Measurements from ENCODE around the gene ANP32B.

The ANP32B gene

DNA sequence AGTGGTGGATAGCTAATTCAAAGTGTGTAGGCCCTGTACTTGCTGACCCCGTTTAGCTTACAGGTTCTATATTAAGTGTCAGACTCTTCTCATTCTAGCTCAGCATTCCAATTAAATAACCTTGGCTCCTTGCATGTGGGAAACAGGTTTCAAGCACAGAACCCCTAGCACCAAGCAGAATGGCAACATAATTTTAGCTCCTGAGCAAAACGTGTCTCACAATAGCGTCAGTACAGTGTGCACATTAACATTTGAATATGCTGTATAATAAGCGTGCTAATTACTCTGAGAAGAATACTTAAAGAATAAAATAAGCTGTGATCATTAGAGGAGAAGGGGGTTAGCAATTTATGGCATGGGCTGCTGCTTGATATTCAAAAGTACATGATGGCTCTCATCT, 21.0 kb upstream of the ANP32B start:
- POLR2A ChIA-PET: no interaction called here
- no peak for DNase-seq (ENCODE audit: extremely low spot score)
- TF ChIP-seq, protein P1, sequence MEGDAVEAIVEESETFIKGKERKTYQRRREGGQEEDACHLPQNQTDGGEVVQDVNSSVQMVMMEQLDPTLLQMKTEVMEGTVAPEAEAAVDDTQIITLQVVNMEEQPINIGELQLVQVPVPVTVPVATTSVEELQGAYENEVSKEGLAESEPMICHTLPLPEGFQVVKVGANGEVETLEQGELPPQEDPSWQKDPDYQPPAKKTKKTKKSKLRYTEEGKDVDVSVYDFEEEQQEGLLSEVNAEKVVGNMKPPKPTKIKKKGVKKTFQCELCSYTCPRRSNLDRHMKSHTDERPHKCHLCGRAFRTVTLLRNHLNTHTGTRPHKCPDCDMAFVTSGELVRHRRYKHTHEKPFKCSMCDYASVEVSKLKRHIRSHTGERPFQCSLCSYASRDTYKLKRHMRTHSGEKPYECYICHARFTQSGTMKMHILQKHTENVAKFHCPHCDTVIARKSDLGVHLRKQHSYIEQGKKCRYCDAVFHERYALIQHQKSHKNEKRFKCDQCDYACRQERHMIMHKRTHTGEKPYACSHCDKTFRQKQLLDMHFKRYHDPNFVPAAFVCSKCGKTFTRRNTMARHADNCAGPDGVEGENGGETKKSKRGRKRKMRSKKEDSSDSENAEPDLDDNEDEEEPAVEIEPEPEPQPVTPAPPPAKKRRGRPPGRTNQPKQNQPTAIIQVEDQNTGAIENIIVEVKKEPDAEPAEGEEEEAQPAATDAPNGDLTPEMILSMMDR (IDR thresholded peaks at IDR 0.05; ENCODE audit: control extremely low read depth, extremely low read depth, low read depth, missing control alignments): no peak
- CTCF ChIA-PET: interaction anchor here (1.0 to 4.0 kb wide), 6 partner anchors 8 to 40 kb away, joined by 3 to 16 read pairs (median 8); partner anchors contain the start of genes ANP32B and TRMO

DNA sequence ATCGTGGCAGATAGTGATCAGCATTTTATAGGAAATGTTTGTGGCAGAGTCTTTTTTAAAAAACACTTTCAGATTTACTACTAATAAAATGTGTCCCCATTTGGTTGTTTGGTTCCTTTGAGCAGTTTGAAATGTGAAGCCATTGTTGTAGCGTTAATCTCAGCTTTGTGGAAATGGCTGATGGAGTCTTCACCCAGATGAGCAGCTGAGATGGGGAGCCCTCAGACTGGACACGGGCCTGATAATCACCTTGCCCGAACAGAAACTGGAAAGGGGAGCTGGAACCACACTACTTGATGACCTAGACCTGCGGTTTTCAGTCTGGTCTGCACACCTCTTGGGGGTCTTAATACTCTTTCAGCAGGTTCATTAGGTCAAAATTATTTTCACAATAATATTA, 20.6 kb upstream of the ANP32B start:
- TF ChIP-seq, protein P1 (IDR thresholded peaks at IDR 0.05; ENCODE audit: control extremely low read depth, extremely low read depth, low read depth, missing control alignments): no peak
- CTCF ChIA-PET: interaction anchor here (1.0 to 4.0 kb wide), 8 partner anchors 8 to 72 kb away, joined by 3 to 16 read pairs (median 7); partner anchors contain the start of genes ANP32B and TRMO
- POLR2A ChIA-PET: no interaction called here
- DNase-seq (ENCODE audit: extremely low spot score): no peak

DNA sequence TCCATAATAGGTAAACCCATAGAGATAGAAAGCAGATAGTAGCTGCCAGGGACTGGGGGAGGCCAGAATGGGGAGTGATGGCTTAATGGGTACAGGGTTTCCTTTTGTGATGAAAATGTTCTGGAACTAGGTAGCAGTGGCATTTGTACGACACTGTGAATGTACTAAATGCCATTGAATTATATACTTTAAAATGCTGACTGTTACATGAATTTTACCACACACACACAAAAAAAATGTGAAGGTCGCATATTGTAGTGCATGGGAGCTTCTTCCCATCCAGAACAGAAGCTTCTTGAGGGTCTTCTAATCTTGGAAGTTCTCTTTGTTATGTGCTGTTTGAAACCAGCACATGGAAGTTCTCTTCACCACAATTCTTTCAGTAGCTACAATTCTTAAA, 19.9 kb upstream of the ANP32B start:
- no peak for DNase-seq (ENCODE audit: extremely low spot score)
- TF ChIP-seq, protein P1 (IDR thresholded peaks at IDR 0.05; ENCODE audit: control extremely low read depth, extremely low read depth, low read depth, missing control alignments): no peak
- ChIA-PET POLR2A (no interaction called here), CTCF (interaction anchor here (1.0 to 4.0 kb wide), 6 partner anchors 9 to 73 kb away, joined by 3 to 16 read pairs (median 8); partner anchors contain the start of genes ANP32B and TRMO)

DNA sequence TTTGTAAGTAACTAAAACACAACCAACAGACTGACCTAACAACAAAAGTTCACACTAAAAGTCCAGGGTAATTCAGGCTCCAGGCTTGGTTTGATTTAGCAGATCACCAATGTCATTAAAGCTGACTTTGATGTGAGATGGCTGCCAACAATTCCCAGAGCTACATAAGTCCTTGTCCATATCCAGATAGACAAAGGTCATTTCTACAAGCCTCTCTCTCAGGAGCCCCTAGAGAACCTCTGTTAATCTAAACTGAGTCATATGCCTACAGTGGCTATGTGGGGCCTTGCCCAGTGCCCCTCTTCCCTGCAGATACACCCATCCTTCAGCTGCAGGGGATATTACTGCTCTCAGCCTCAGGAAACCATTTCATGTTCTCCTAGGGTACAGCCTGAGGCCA, 18.2 kb upstream of the ANP32B start:
- CTCF ChIA-PET: interaction anchor here (1.0 to 4.0 kb wide), 5 partner anchors 8 to 41 kb away, joined by 4 to 16 read pairs (median 5); partner anchors contain the start of gene ANP32B
- POLR2A ChIA-PET: no interaction called here
- TF ChIP-seq, protein P1 (IDR thresholded peaks at IDR 0.05; ENCODE audit: control extremely low read depth, extremely low read depth, low read depth, missing control alignments): no peak
- DNase-seq (ENCODE audit: extremely low spot score): no peak

DNA sequence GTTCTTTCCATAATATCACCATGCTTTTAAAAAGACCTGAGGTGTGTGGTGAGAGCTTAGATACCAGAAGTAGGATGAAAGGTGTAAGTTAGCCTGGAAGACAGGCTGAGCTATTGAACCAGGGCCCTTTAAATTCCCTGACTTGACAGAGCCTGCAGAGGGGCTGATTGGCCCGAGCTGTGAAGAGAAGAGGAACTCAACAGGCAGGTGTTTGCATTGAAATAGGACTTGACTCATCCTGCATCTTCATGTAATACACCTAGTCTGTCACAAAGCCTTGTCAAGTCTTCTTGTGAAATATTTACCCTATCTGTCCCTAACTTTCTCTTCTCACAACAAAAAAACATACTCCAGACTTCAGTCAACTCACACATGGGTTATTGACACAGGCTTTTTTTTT, 16.6 kb upstream of the ANP32B start:
- POLR2A ChIA-PET: no interaction called here
- TF ChIP-seq, protein P1 (IDR thresholded peaks at IDR 0.05; ENCODE audit: control extremely low read depth, extremely low read depth, low read depth, missing control alignments): no peak
- no peak for DNase-seq (ENCODE audit: extremely low spot score)
- CTCF ChIA-PET: interaction anchor here (1.0 to 2.6 kb wide), 6 partner anchors 12 to 68 kb away, joined by 3 to 9 read pairs (median 4); no protein-coding TSS in a partner anchor

DNA sequence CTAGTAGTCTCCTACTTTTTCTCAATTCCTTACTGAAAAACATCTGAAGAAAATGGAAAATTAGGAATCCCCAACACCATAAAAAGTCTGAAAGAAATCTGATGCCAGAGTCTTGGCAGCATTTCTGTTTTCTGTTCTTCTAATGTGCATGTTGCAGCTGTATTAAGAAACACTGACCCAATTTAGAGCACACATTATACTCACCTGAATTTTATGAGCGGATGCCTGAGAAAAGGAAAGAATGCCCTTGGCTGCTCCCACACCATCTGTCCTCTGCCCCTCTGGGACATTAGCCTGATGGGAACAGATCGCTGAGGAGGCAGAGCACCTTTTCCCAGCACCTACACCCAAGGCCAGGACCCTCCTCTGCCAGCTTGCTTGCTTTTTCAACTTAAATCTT, 14.1 kb upstream of the ANP32B start:
- TF ChIP-seq, protein P1 (IDR thresholded peaks at IDR 0.05; ENCODE audit: control extremely low read depth, extremely low read depth, low read depth, missing control alignments): no peak

More for the DNA sequence above, 14.1 kb upstream of the ANP32B start:
- ChIA-PET CTCF (no interaction called here), POLR2A (no interaction called here)
- DNase-seq (ENCODE audit: extremely low spot score): no peak

All from GM10248 (cell line).